ENCODE data around the gene LARGE1.
A peak's percentile ranks its signal among the peaks of the same experiment; 100 is the strongest.

The LARGE1 gene

GRCh38 chr22:33923660-33924246 is 3.5 kb upstream of the LARGE1 start:
- Histone ChIP-seq H3K79me2 (ENCODE audit: control insufficient read depth, insufficient read depth, low read length) (peaks cover 8% of the 10 kb centered on the region), H3K79me1 (ENCODE audit: low read length) (peaks cover 1% of the 10 kb centered on the region), H3K9ac (ENCODE audit: low read length) (no peak overlapping the region), H3K4ac (ENCODE audit: low read depth, low read length) (no peak overlapping the region), H3K18ac (ENCODE audit: low read length) (no peak overlapping the region), H3K23ac (ENCODE audit: low read length) (no peak overlapping the region), H4K5ac (ENCODE audit: low read length) (no peak overlapping the region), H3K4me1 (ENCODE audit: control insufficient read depth, low read depth, low read length) (no peaks in the 10 kb centered on the region), H3K56ac (ENCODE audit: low read length) (no peak overlapping the region), H3K4me2 (ENCODE audit: low read length) (no peak overlapping the region), H3K27ac (ENCODE audit: low read depth, low read length) (no peak overlapping the region), H3K4me3 (ENCODE audit: low read length) (no peak overlapping the region), H3K36me3 (ENCODE audit: control insufficient read depth, insufficient read depth, low read length) (no peaks in the 10 kb centered on the region), H3K27me3 (ENCODE audit: insufficient read depth, low read length, poor library complexity) (no peaks in the 10 kb centered on the region), H2AK5ac (ENCODE audit: low read length) (no peak overlapping the region), H2BK120ac (ENCODE audit: low read depth, low read length) (no peak overlapping the region), H2BK15ac (replicated peaks; ENCODE audit: low read depth) (no peak overlapping the region), H4K8ac (ENCODE audit: low read depth, low read length) (no peak overlapping the region), H2BK5ac (ENCODE audit: low read length) (no peak overlapping the region)
- WGBS (ENCODE audit: extremely low coverage, insufficient coverage, low lambda C conversion rate), result no CpG with 5 or more reads among the region's 17 CpGs
- DNase-seq, result peak; percentile 91

- no peak overlapping the region for H3K23ac ChIP-seq (ENCODE audit: low read length)
- no peak overlapping the region for H3K27ac ChIP-seq (ENCODE audit: low read depth, low read length)
- H2BK5ac ChIP-seq (ENCODE audit: low read length), result no peak overlapping the region
- peak overlapping the region; percentile 63 for H3K4me2 ChIP-seq (ENCODE audit: low read length)
- no CpG with 5 or more reads among the region's 5 CpGs for WGBS (ENCODE audit: extremely low coverage, insufficient coverage, low lambda C conversion rate)
- H3K36me3 ChIP-seq (ENCODE audit: control insufficient read depth, insufficient read depth, low read length), result no peaks in the 10 kb centered on the region
- no peak overlapping the region for H2BK120ac ChIP-seq (ENCODE audit: low read depth, low read length)
- no peak overlapping the region for H2BK15ac ChIP-seq (replicated peaks; ENCODE audit: low read depth)
- peaks cover 1% of the 10 kb centered on the region for H3K79me1 ChIP-seq (ENCODE audit: low read length)
- H2AK5ac ChIP-seq (ENCODE audit: low read length), result no peak overlapping the region
- no peak overlapping the region for H4K8ac ChIP-seq (ENCODE audit: low read depth, low read length)
- no peak overlapping the region for H3K18ac ChIP-seq (ENCODE audit: low read length)
- H4K5ac ChIP-seq (ENCODE audit: low read length), result no peak overlapping the region
- no peak for DNase-seq
- H3K79me2 ChIP-seq (ENCODE audit: control insufficient read depth, insufficient read depth, low read length), result peaks cover 8% of the 10 kb centered on the region
- no peaks in the 10 kb centered on the region for H3K27me3 ChIP-seq (ENCODE audit: insufficient read depth, low read length, poor library complexity)
- H3K9ac ChIP-seq (ENCODE audit: low read length), result peak overlapping the region; percentile 76
- no peak overlapping the region for H3K56ac ChIP-seq (ENCODE audit: low read length)
- peaks cover 2% of the 10 kb centered on the region for H3K4me1 ChIP-seq (ENCODE audit: control insufficient read depth, low read depth, low read length)
- H3K4me3 ChIP-seq (ENCODE audit: low read length), result no peak overlapping the region
- no peak overlapping the region for H3K4ac ChIP-seq (ENCODE audit: low read depth, low read length)
Measured at GRCh38 chr22:33923033-33923432, 2.8 kb upstream of the LARGE1 start.

DNA sequence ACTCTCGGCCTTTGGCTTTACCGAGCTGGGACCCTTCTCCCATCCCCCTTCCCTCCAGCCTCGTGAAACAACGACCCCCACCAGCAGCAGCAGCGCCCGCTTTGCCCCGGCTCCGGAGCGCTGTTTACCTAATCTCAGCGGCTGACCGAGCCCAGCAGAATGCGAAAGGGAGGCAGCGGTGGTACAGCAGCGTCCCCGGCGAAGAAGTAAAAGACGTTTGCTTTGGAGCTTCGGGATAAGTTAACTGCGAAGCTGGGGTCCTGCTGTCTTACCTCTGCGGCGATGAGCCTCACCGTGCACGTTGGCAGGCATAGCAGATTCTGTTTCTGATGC is 2.0 kb upstream of the LARGE1 start:
- peak overlapping the region; percentile 41 for H3K4me3 ChIP-seq (ENCODE audit: low read length)
- no peak overlapping the region for H3K27ac ChIP-seq (ENCODE audit: low read depth, low read length)
- H4K8ac ChIP-seq (ENCODE audit: low read depth, low read length), result no peak overlapping the region
- no peak overlapping the region for H3K4ac ChIP-seq (ENCODE audit: low read depth, low read length)
- no peak overlapping the region for H4K5ac ChIP-seq (ENCODE audit: low read length)
- no peaks in the 10 kb centered on the region for H3K27me3 ChIP-seq (ENCODE audit: insufficient read depth, low read length, poor library complexity)
- peaks cover 1% of the 10 kb centered on the region for H3K79me1 ChIP-seq (ENCODE audit: low read length)
- peak overlapping the region; percentile 69 for H3K18ac ChIP-seq (ENCODE audit: low read length)
- H3K4me2 ChIP-seq (ENCODE audit: low read length), result peak overlapping the region; percentile 63
- no peak overlapping the region for H2BK120ac ChIP-seq (ENCODE audit: low read depth, low read length)
- DNase-seq, result peak; percentile 75
- no peak overlapping the region for H2BK15ac ChIP-seq (replicated peaks; ENCODE audit: low read depth)
- peak overlapping the region; percentile 80 for H3K56ac ChIP-seq (ENCODE audit: low read length)
- peaks cover 3% of the 10 kb centered on the region for H3K4me1 ChIP-seq (ENCODE audit: control insufficient read depth, low read depth, low read length)
- no CpG with 5 or more reads among the region's 23 CpGs for WGBS (ENCODE audit: extremely low coverage, insufficient coverage, low lambda C conversion rate)
- no peak overlapping the region for H3K23ac ChIP-seq (ENCODE audit: low read length)
- no peak overlapping the region for H2BK5ac ChIP-seq (ENCODE audit: low read length)
- H3K79me2 ChIP-seq (ENCODE audit: control insufficient read depth, insufficient read depth, low read length), result peaks cover 12% of the 10 kb centered on the region
- H3K9ac ChIP-seq (ENCODE audit: low read length), result peak overlapping the region; percentile 76
- H3K36me3 ChIP-seq (ENCODE audit: control insufficient read depth, insufficient read depth, low read length), result no peaks in the 10 kb centered on the region
- no peak overlapping the region for H2AK5ac ChIP-seq (ENCODE audit: low read length)

DNA sequence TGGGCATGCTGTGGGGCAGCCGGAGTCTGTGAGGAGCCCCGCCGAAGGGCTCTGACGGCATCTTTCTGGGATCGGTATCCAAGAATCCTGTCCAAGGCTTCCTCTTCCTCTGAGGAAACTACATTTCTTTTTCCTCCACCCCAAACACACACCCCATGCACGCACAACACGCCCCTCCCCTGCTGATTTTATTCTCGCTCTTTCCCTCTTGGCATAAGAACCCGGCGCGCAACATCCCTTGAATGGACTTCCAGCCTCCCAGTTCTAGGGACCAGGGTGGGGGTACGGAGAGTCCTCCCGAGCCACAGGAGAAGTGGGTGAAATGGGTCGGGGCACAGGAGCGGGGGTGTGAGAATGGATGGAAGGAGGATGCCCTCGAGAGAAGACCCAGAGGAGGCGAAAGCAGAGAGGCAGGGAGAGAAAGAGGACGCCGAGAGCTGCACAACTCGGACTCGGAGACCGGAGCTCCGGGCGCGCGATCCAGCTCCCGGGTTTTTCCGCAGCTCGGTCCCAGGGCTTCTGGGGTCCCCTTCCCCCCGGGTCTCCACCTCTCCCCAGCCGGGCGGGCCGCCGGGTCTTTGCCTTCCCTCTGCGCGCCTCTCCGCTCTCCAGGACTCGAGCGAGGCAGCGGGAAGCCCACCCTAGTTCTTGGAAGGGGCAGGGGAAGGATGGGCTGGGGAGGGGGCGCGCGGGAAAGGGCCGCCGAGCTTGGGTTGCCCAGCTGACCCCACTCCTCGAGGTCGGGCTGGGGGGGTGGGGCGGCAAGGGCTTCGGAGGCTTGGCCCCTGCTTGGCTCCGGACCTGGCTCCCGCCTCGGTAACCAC is 1.5 kb upstream of the LARGE1 start:
- peak overlapping the region; percentile 49 for H3K4ac ChIP-seq (ENCODE audit: low read depth, low read length)
- no peak overlapping the region for H4K8ac ChIP-seq (ENCODE audit: low read depth, low read length)
- no peak overlapping the region for H2AK5ac ChIP-seq (ENCODE audit: low read length)
- H3K4me1 ChIP-seq (ENCODE audit: control insufficient read depth, low read depth, low read length), result peaks cover 7% of the 10 kb centered on the region
- H3K36me3 ChIP-seq (ENCODE audit: control insufficient read depth, insufficient read depth, low read length), result no peaks in the 10 kb centered on the region
- H3K27ac ChIP-seq (ENCODE audit: low read depth, low read length), result no peak overlapping the region
- peak; percentile 82 for DNase-seq
- H3K18ac ChIP-seq (ENCODE audit: low read length), result peak overlapping the region; percentile 69
- no peak overlapping the region for H4K5ac ChIP-seq (ENCODE audit: low read length)
- WGBS (ENCODE audit: extremely low coverage, insufficient coverage, low lambda C conversion rate), result no CpG with 5 or more reads among the region's 52 CpGs
- peak overlapping the region; percentile 90 for H3K56ac ChIP-seq (ENCODE audit: low read length)
- H2BK5ac ChIP-seq (ENCODE audit: low read length), result no peak overlapping the region
- H3K79me1 ChIP-seq (ENCODE audit: low read length), result peaks cover 5% of the 10 kb centered on the region
- no peak overlapping the region for H2BK120ac ChIP-seq (ENCODE audit: low read depth, low read length)
- H2BK15ac ChIP-seq (replicated peaks; ENCODE audit: low read depth), result no peak overlapping the region
- peak overlapping the region; percentile 76 for H3K9ac ChIP-seq (ENCODE audit: low read length)
- H3K4me2 ChIP-seq (ENCODE audit: low read length), result peak overlapping the region; percentile 94
- H3K79me2 ChIP-seq (ENCODE audit: control insufficient read depth, insufficient read depth, low read length), result peaks cover 18% of the 10 kb centered on the region
- H3K27me3 ChIP-seq (ENCODE audit: insufficient read depth, low read length, poor library complexity), result no peaks in the 10 kb centered on the region
- H3K23ac ChIP-seq (ENCODE audit: low read length), result peak overlapping the region; percentile 73
- peak overlapping the region; percentile 54 for H3K4me3 ChIP-seq (ENCODE audit: low read length)

GRCh38 chr22:33920927-33921524 is 750 bp upstream of the LARGE1 start:
- H3K9ac ChIP-seq (ENCODE audit: low read length), result peak overlapping the region; percentile 76
- H2BK120ac ChIP-seq (ENCODE audit: low read depth, low read length), result peak overlapping the region; percentile 21
- peak overlapping the region; percentile 54 for H3K4me3 ChIP-seq (ENCODE audit: low read length)
- no peak overlapping the region for H2AK5ac ChIP-seq (ENCODE audit: low read length)
- H3K56ac ChIP-seq (ENCODE audit: low read length), result peak overlapping the region; percentile 90
- peak overlapping the region; percentile 53 for H3K18ac ChIP-seq (ENCODE audit: low read length)
- H3K36me3 ChIP-seq (ENCODE audit: control insufficient read depth, insufficient read depth, low read length), result no peaks in the 10 kb centered on the region
- H3K23ac ChIP-seq (ENCODE audit: low read length), result no peak overlapping the region
- H4K5ac ChIP-seq (ENCODE audit: low read length), result no peak overlapping the region
- H2BK5ac ChIP-seq (ENCODE audit: low read length), result no peak overlapping the region
- no peak overlapping the region for H3K4ac ChIP-seq (ENCODE audit: low read depth, low read length)
- peak; percentile 98 for DNase-seq
- H3K4me2 ChIP-seq (ENCODE audit: low read length), result peak overlapping the region; percentile 94
- H3K27ac ChIP-seq (ENCODE audit: low read depth, low read length), result peak overlapping the region; percentile 30
- H3K79me1 ChIP-seq (ENCODE audit: low read length), result peaks cover 6% of the 10 kb centered on the region
- H2BK15ac ChIP-seq (replicated peaks; ENCODE audit: low read depth), result no peak overlapping the region
- WGBS (ENCODE audit: extremely low coverage, insufficient coverage, low lambda C conversion rate), result no CpG with 5 or more reads among the region's 69 CpGs
- peaks cover 24% of the 10 kb centered on the region for H3K79me2 ChIP-seq (ENCODE audit: control insufficient read depth, insufficient read depth, low read length)
- H4K8ac ChIP-seq (ENCODE audit: low read depth, low read length), result no peak overlapping the region
- no peaks in the 10 kb centered on the region for H3K27me3 ChIP-seq (ENCODE audit: insufficient read depth, low read length, poor library complexity)
- peaks cover 7% of the 10 kb centered on the region for H3K4me1 ChIP-seq (ENCODE audit: control insufficient read depth, low read depth, low read length)
